Left lobe of liver (tissue), 2 donors: ENCODE measurements around the gene ZNF174. TPM values are rescaled to one million over a fixed set of nuclear protein-coding genes. Genes with fewer than 3 reads are reported as not detected.

Experiments
- ATAC-seq: fragments of 200-7000 bp; cut with Tn5 transposase; one replicate; pipeline ENCODE4 v1.9.1; 2020; ENCODE audit warnings: mild to moderate bottlenecking, moderate library complexity
- DNase-seq: peaks from one replicate; pipeline ENCODE4 v3.0.0-alpha.2; 2020; ENCODE audit warnings: low spot score
- total RNA-seq: library from RNA; stranded (reverse); gene quantifications from one replicate; pipeline ENCODE4 v1.2.1, GENCODE V29; 2021
- donor health status: DM: no; HTN: no; CAD: no; lungs with moderate emphysema.
- donor health status: DM: no; HTN: yes; CAD: no.

ZNF174 gene
- 4.2 TPM for total RNA-seq

GRCh38 chr16:3400779-3401688 is at the start of gene ZNF174, which contains the start of gene ZSCAN32:
ZNF174 (plus strand) TSS chr16:3401215; CDS start chr16:3402005, 790 bp downstream.
ZSCAN32 (minus strand) TSS chr16:3401004; CDS start chr16:3397557, 3,447 bp downstream.
- DNase-seq (peak; percentile 100), ATAC-seq (peak; percentile 98)

GRCh38 chr16:3355589-3355988 is 45.4 kb upstream of the ZNF174 start, which contains the start of gene OR2C1:
OR2C1 (plus strand) TSS chr16:3355889; CDS start chr16:3355941, 52 bp downstream.
- DNase-seq = no peak
- ATAC-seq = no peak

GRCh38 chr16:3356118-3356517 is 44.9 kb upstream of the ZNF174 start:
- DNase-seq (no peak), ATAC-seq (no peak)

- ATAC-seq = no peak
Observed at GRCh38 chr16:3358871-3359270, 42.1 kb upstream of the ZNF174 start.

GRCh38 chr16:3362931-3363330 is 38.1 kb upstream of the ZNF174 start:
- DNase-seq = no peak
- no peak for ATAC-seq

More at GRCh38 chr16:3358871-3359270, 42.1 kb upstream of the ZNF174 start:
- DNase-seq = no peak

- ATAC-seq (no peak), DNase-seq (no peak)
Observed at GRCh38 chr16:3363793-3364192, 37.2 kb upstream of the ZNF174 start.

GRCh38 chr16:3364774-3365427 is 36.1 kb upstream of the ZNF174 start:
- ATAC-seq (peak; percentile 97), DNase-seq (peak; percentile 87)

GRCh38 chr16:3369073-3369472 is 31.9 kb upstream of the ZNF174 start:
- no peak for ATAC-seq
- DNase-seq = no peak

- ATAC-seq (no peak), DNase-seq (no peak)
Observed at GRCh38 chr16:3375680-3376079, 25.3 kb upstream of the ZNF174 start.

- no peak for DNase-seq
- ATAC-seq = no peak
Observed at GRCh38 chr16:3377917-3378316, 23.1 kb upstream of the ZNF174 start.

GRCh38 chr16:3383045-3383448 is 18.0 kb upstream of the ZNF174 start:
- no peak for ATAC-seq

GRCh38 chr16:3388325-3388724 is 12.7 kb upstream of the ZNF174 start:
- DNase-seq (no peak), ATAC-seq (no peak)

More at GRCh38 chr16:3383045-3383448, 18.0 kb upstream of the ZNF174 start:
- no peak for DNase-seq

GRCh38 chr16:3389663-3390338 is 11.2 kb upstream of the ZNF174 start:
- DNase-seq = no peak

GRCh38 chr16:3400446-3400778 is 603 bp upstream of the ZNF174 start:
- DNase-seq (no peak), ATAC-seq (no peak)

More at GRCh38 chr16:3389663-3390338, 11.2 kb upstream of the ZNF174 start:
- no peak for ATAC-seq

- no peak for ATAC-seq
Observed at GRCh38 chr16:3401719-3402397, 843 bp downstream of the ZNF174 start.

GRCh38 chr16:3408561-3409197 is 7.7 kb downstream of the ZNF174 start:
- no peak for ATAC-seq
- DNase-seq = no peak

More at GRCh38 chr16:3401719-3402397, 843 bp downstream of the ZNF174 start:
- no peak for DNase-seq

- DNase-seq (no peak), ATAC-seq (no peak)
Observed at GRCh38 chr16:3413730-3414379, 12.8 kb downstream of the ZNF174 start.

- ATAC-seq (peak; percentile 68), DNase-seq (peak; percentile 57)
Observed at GRCh38 chr16:3431779-3432219, 30.8 kb downstream of the ZNF174 start.

- ATAC-seq (no peak), DNase-seq (no peak)
Observed at GRCh38 chr16:3434373-3434772, 33.4 kb downstream of the ZNF174 start.

GRCh38 chr16:3439637-3440036 is 38.6 kb downstream of the ZNF174 start:
- ATAC-seq (no peak), DNase-seq (no peak)
